WERI-Rb-1 (cell line): ENCODE measurements around the gene CCDC73.
A peak's percentile ranks its signal among the peaks of the same experiment; 100 is the strongest.
"Not testable (repeated sequence)": the region's sequence is repeated elsewhere in the genome, so short reads cannot be mapped to it uniquely, and the experiment has no call there.

Experiments
- DNase-seq: peaks from one replicate; pipeline ENCODE4 v3.0.0-alpha.2; 2020
- H3K27ac ChIP-seq: fragments of 250-450 bp; sonication (Bioruptor Pico); 2 replicates; pipeline ENCODE4 v1.5.1; 2020; ENCODE audit warnings: mild to moderate bottlenecking, moderate library complexity
- H3K27me3 ChIP-seq: fragments of 250-450 bp; sonication (Bioruptor Pico); 2 replicates; pipeline ENCODE4 v1.5.1; 2021; ENCODE audit warnings: mild to moderate bottlenecking, low read depth, moderate library complexity; ENCODE audit not compliant: insufficient read depth, severe bottlenecking
- H3K36me3 ChIP-seq: fragments of 250-450 bp; sonication (Bioruptor Pico); 2 replicates; pipeline ENCODE4 v1.5.1; 2020; ENCODE audit warnings: mild to moderate bottlenecking, moderate library complexity
- H3K4me3 ChIP-seq: 2 replicates; pipeline ENCODE4 v1.5.1; 2011; ENCODE audit warnings: low read depth, mild to moderate bottlenecking, control low read depth, low read length
- H3K9me3 ChIP-seq: fragments of 250-450 bp; sonication (Bioruptor Pico); 2 replicates; pipeline ENCODE4 v1.5.1; 2021; ENCODE audit warnings: mild to moderate bottlenecking, moderate library complexity; ENCODE audit not compliant: severe bottlenecking
- CTCF ChIP-seq: IDR thresholded peaks from 2 replicates; pipeline ENCODE4 v1.5.1; 2011; ENCODE audit warnings: low read depth, mild to moderate bottlenecking, control low read depth, inconsistent platforms, low read length

Gene CCDC73

GRCh38 chr11:32758291-32758690, 36.2 kb downstream of the CCDC73 start:
- Histone ChIP-seq H3K27ac (no peak overlapping the region), H3K27me3 (peaks cover 3% of the 10 kb centered on the region), H3K9me3 (peaks cover 4% of the 10 kb centered on the region), H3K4me3 (no peak overlapping the region), H3K36me3 (no peaks in the 10 kb centered on the region)
- no peak for DNase-seq
- no peak for TF ChIP-seq CTCF

- H3K4me3 ChIP-seq, H3K27ac ChIP-seq, H3K27me3 ChIP-seq, H3K36me3 ChIP-seq, H3K9me3 ChIP-seq, DNase-seq: not testable (repeated sequence)
These were observed 41.3 kb downstream of the CCDC73 start for GRCh38 chr11:32753181-32753580.

- no peak for TF ChIP-seq CTCF
- Histone ChIP-seq H3K4me3 (no peak overlapping the region), H3K27me3 (peaks cover 13% of the 10 kb centered on the region), H3K9me3 (no peaks in the 10 kb centered on the region), H3K36me3 (no peaks in the 10 kb centered on the region), H3K27ac (no peak overlapping the region)
- no peak for DNase-seq
These were observed 42.5 kb downstream of the CCDC73 start for GRCh38 chr11:32752001-32752400.

- peak; percentile 14 for DNase-seq
- H3K27me3 ChIP-seq = peaks cover 15% of the 10 kb centered on the region
- no peak overlapping the region for H3K4me3 ChIP-seq
- H3K9me3 ChIP-seq = no peaks in the 10 kb centered on the region
- H3K27ac ChIP-seq = no peak overlapping the region
- no peaks in the 10 kb centered on the region for H3K36me3 ChIP-seq
- TF ChIP-seq CTCF = 0 out of 2 replicates have a peak, but pooled peaks have one; percentile 22
These were observed 43.1 kb downstream of the CCDC73 start for GRCh38 chr11:32751381-32751780.

DNA sequence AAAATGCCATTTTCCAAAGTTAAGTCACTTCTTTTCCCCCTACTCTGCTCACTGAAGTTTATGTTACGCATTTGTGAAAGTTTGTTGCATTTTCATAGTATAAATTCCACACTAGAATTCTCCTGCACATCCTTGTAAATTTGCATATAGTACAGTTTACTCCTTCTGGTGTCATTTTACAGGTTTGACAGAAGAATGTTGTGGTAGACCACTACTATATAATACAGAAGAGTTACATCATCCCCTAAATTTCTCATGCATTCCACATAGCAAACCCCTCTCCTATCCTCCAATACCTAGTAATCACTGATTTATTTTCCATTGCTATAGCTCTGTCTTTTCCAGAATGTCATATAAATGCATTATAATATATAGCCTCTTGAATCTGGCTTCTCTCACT, 64.5 kb downstream of the CCDC73 start:
- DNase-seq = no peak
- no peaks in the 10 kb centered on the region for H3K36me3 ChIP-seq
- H3K27me3 ChIP-seq = peaks cover 9% of the 10 kb centered on the region
- peaks cover 9% of the 10 kb centered on the region for H3K9me3 ChIP-seq
- no peak overlapping the region for H3K27ac ChIP-seq
- no peak overlapping the region for H3K4me3 ChIP-seq
- no peak for TF ChIP-seq CTCF

GRCh38 chr11:32723332-32723731, 71.1 kb downstream of the CCDC73 start:
- no peak for DNase-seq
- peaks cover 12% of the 10 kb centered on the region for H3K27me3 ChIP-seq
- no peak for TF ChIP-seq CTCF

More at GRCh38 chr11:32723332-32723731, 71.1 kb downstream of the CCDC73 start:
- Histone ChIP-seq H3K27ac (no peak overlapping the region), H3K4me3 (no peak overlapping the region), H3K36me3 (no peaks in the 10 kb centered on the region), H3K9me3 (no peaks in the 10 kb centered on the region)
